T-helper 2 cell (primary cell): ENCODE measurements around the gene AFTPH.

Experiments
- DNase-seq, 5 experiments: peaks; one replicate each; pipeline versions ENCODE4 v3.0.0 to v3.0.0-alpha.2; 2012 to 2022

AFTPH gene

GRCh38 chr2:64634345-64635267, 110.5 kb downstream of the AFTPH start:
- no peak for DNase-seq

DNA sequence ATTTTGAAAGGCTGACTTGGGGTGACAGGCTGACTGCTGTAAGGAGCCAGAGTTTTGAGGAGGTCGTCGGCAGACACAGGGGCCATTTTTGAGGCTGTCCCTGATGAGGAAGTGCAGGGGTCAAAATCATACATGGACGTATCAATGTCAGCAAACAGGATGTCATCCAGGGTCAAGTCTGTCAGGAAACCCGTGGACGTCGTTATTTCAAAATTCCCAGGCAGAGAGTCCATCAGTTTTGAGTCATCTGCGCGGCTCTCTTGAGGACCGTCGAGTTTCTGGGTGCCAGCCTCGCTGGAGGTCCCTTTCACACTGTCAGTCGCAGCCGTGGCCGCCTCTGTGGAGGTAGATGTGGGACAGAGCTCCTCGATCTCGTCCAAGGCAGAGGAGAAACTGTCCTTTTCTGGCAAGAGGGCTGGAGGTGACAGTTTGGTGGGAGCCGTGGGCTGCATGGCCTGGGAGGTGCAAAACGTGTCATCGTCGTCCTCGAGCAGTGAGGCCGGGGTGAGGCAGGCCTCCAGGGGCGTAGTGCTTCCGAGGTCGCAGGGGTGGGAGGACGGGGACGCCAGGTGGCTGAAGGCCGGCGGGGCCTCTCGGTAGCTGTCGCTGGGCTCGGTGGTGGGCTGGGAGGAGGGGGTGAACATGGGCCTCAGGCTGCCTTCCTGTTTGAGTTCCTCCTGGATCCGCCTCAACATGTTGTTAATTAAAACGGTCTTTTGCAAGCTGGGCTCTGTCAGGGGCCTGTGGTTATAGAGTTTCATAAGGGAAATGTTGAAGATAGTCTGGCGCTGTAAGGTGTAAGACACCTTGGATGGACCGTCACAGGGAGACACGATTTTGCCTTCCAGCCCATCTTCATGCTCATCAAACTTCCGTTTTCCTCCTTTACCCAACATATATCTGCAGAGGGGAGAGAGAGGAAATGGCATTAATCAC, 112.1 kb downstream of the AFTPH start:
- DNase-seq: peak in 1 of 5 experiments; percentile 27

DNA sequence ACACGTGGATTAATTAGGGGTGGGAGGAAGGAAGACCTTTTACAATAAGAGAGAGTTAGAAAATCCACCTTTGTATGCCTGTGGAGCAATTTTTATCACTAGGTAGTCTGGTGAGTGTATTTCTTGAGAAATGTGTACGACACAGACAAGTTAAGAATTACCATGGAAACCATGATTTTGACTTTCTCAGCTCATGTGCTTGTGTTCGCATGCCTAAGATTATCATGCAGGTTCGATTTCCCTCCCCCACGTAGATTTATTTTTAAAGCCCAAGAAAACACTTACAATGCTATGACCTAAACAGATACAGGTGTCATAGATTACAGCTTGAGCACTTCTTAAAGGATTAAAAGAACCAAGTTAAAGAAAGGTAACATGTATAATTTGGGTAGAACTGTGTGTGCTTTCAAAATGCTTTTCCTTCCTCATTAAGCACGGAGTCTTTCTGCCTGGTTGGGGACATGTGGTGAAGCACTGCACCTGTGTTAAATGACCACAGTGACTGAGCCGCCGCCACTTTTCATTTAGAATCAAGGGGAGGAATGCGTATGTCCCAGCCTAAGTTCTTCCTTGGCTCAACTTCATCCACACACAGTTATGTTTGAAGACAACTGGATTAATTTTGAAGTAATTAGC, 113.0 kb downstream of the AFTPH start:
- DNase-seq: peak in 1 of 5 experiments; percentile 37

DNA sequence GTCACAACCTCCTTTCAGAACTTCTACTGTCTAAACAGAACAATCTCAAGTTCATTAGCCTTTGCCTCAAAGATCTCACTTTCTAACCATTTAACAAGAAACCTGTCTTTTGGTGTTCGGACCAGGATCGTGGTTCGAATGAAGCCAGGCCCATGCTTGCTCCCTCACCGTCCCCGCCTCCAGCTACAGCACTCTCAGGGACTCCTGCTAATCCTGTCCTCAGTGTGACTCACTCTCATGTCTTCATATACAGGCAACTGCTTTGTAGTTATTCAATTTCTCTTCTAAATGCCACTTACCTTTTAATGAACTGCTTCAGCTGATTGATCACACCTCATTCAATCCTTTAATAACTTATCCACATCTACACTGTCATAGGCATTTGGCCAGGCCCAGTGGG, 113.8 kb downstream of the AFTPH start:
- no peak for DNase-seq

DNA sequence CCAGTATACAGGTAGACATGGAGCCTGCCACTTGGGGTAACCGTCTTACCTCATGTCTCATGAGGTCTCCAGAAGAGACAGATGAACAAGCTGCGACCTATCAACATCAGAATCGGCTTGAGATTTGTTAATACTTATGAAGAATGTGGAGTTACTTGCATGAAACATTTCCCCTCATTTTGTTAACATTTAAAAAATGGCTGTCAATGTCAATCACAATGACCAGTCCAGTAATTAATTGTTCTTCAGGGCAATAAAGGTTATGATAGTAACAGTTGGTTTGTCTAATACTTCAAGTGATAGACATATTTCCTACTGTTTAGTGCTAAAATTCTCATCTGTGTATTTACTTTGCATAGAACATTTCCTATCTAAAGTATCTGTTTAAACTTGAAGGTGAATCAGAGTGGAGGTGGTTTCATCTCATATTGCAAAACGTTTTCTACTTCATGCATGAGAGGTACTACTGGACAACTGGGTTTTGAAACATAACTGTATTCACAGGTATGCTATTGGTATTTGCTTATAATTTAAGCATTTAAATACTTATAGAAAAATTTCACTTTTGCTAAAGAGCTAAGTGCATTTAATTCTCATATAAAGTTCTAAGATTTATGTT, 114.5 kb downstream of the AFTPH start:
- no peak for DNase-seq

DNA sequence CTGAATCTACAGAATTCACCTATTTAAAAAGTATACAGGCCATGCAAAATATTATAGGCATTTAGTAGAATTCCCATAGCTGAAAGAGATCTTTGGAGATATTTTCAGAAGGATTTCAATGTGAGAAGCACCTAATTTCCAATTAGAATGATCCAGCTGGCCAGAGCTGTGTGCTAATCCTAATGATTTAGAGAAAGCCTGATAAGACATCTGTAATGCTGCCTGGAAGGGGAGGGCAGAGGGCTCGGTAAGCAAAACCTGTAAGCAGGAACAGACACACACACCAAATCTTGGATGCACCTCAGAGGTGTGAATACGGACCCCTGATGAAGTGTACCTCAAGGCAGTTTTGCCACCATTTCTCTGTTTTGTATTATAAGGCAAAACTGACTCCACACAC, 115.6 kb downstream of the AFTPH start:
- DNase-seq: no peak

DNA sequence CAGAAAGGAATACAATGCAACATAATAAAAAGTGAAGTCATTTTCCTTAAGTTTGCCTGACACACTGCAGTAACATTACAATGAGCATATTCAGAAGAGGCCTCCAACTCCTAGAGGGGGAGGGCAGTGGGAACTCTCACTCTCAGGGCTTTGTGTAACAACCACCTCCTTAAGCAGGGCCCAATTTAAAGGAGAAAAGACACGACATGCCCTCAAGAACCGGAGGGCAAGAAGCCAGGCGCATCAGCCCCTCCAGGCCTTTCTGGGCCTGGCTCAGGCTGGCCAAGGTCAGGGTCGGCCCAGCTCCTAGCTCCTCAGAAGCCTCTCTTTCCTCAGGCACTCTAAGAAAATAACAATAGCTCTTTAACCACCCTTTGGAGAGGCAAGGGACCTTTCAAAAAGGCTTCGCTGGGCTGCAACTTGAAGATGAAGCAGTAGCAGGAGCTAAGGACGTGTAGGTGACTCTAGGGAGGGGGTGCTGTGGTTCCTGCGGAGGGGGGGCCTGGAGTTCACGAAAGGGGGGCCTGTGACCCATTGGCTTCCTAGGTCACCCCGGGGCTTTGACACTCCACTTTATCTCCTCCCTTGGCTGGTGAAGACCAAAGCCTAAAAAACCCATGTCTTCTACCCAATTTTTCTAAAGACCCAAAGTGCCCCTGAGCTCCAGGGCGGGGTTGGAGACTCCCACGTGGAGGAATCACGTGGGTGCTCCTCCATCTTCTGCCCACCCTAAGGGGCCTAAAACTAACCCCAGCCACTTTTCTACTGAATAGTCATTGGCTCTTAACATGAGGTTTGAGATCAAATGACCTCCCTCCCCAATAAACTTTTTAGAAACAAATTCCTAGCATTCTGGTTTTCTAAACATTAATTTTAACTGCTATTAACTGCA, 116.3 kb downstream of the AFTPH start:
- DNase-seq: no peak

DNA sequence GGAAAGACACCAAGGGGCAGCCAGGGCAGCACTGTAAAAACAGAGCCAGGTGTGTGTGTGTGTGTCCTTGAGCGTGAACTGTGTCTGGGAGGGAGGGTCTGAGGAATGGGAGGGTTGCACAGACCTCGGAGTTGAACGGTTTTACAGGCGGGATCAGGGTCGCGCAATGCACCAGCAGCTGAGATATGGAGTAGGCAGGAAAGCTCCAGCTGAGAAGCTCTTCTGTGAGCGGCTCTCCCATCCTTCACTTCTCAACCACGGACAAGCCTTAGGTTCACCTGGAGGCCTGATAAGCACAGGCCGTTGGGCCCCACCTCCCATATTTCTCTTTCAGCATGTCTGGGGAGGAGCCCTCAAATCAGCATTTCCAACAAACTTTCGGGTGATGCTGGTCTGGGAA, 117.5 kb downstream of the AFTPH start:
- DNase-seq: no peak
